K562 (cell line): ENCODE measurements around the gene PGLYRP4.

Source experiments
- CEBPZ ChIP-seq: fragments of 150-350 bp; IDR thresholded peaks from 2 replicates; pipeline ENCODE4 v1.6.1; 2014; ENCODE audit warnings: low read depth, mild to moderate bottlenecking, low read length, borderline replicate concordance
- EP300 ChIP-seq: IDR thresholded peaks from 2 replicates; pipeline ENCODE4 v1.6.1; 2012; ENCODE audit warnings: low read length, improper control_type of control experiment
- MYNN ChIP-seq, 2 experiments: sonication (generic); formaldehyde crosslinking in 1 of 2; IDR thresholded peaks; 2 replicates each; pipeline versions ENCODE4 v1.5.0 to v1.6.1; 2016 to 2020; ENCODE audit warnings: antibody characterized with exemption in 1 of 2, missing genetic modification reagents in 1 of 2
- RAD21 ChIP-seq, 2 experiments: fragments of 250-450 bp in 1 of 2; fragments of 450-650 bp in 1 of 2; sonication (Bioruptor Pico) in 1 of 2; formaldehyde crosslinking in 1 of 2; IDR thresholded peaks in 1 of 2; conservative IDR thresholded peaks in 1 of 2; 2 replicates each; pipeline versions ENCODE4 v1.4.0 to v1.8.0; 2020 to 2022; ENCODE audit warnings: mild to moderate bottlenecking in 2 of 2, moderate library complexity in 1 of 2
- TF ChIP-seq, protein P1 (sequence below), 2 experiments: fragments of 450-650 bp; formaldehyde crosslinking in 1 of 2; IDR thresholded peaks; 2 replicates each; pipeline versions ENCODE4 v1.4.0 to v1.6.1; 2014 to 2020; ENCODE audit warnings: mild to moderate bottlenecking in 2 of 2, borderline replicate concordance in 1 of 2, low read depth in 1 of 2

DNA sequence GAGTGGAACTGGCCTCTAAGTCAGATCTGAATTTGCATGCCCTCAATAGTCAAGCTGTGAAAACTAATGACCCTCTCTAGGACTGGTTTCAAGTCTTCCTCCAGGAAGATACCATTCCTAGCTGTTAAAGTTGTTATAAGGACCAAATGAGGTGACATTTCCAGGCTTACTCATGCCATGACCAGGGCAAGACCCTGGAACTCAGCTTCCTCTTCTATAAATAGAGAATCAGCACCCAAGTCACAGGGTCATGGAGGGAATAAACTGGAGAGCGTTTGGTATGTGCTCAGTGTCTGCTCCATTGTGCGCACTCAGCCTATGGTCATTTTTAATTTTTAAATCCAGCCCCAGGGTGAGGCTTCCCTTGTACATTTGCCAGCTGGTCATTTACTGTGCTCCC is 11.5 kb upstream of the PGLYRP4 start:
- TF ChIP-seq, protein P1, sequence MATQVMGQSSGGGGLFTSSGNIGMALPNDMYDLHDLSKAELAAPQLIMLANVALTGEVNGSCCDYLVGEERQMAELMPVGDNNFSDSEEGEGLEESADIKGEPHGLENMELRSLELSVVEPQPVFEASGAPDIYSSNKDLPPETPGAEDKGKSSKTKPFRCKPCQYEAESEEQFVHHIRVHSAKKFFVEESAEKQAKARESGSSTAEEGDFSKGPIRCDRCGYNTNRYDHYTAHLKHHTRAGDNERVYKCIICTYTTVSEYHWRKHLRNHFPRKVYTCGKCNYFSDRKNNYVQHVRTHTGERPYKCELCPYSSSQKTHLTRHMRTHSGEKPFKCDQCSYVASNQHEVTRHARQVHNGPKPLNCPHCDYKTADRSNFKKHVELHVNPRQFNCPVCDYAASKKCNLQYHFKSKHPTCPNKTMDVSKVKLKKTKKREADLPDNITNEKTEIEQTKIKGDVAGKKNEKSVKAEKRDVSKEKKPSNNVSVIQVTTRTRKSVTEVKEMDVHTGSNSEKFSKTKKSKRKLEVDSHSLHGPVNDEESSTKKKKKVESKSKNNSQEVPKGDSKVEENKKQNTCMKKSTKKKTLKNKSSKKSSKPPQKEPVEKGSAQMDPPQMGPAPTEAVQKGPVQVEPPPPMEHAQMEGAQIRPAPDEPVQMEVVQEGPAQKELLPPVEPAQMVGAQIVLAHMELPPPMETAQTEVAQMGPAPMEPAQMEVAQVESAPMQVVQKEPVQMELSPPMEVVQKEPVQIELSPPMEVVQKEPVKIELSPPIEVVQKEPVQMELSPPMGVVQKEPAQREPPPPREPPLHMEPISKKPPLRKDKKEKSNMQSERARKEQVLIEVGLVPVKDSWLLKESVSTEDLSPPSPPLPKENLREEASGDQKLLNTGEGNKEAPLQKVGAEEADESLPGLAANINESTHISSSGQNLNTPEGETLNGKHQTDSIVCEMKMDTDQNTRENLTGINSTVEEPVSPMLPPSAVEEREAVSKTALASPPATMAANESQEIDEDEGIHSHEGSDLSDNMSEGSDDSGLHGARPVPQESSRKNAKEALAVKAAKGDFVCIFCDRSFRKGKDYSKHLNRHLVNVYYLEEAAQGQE (IDR thresholded peaks at IDR 0.05; ENCODE audit: borderline replicate concordance), result no peak
- TF ChIP-seq, protein P1 (CRISPR knock-in tag; IDR thresholded peaks at IDR 0.05; ENCODE audit: low read depth), result no peak
- no peak for TF ChIP-seq RAD21 (CRISPR knock-in tag; conservative IDR thresholded peaks at IDR 0.05 in 1 of 2, IDR thresholded peaks at IDR 0.05 in 1 of 2)
- no peak for TF ChIP-seq EP300
- TF ChIP-seq CEBPZ, result no peak
- no peak for TF ChIP-seq MYNN (IDR thresholded peaks at IDR 0.05)
- TF ChIP-seq MYNN (CRISPR knock-in tag; IDR thresholded peaks at IDR 0.05), result no peak
